Adrenal gland (tissue), 5 donors: ENCODE measurements around the gene CD2AP.

Experiments
- CTCF ChIP-seq, 6 experiments: fragments of 450-650 bp in 4 of 6; fragments of 200-600 bp in 2 of 6; sonication (generic) in 1 of 6; IDR thresholded peaks; 1 replicate in 5 of 6; 2 replicates in 1 of 6; pipeline versions ENCODE4 v1.5.1 to v1.8.0; 2016 to 2021; ENCODE audit warnings: antibody characterized with exemption in 6 of 6, mild to moderate bottlenecking in 2 of 6, moderate library complexity in 1 of 6
- POLR2A ChIP-seq, 2 donors: fragments of 450-650 bp; IDR thresholded peaks; one replicate each; pipeline ENCODE4 v1.6.1; 2017; ENCODE audit warnings: antibody characterized with exemption in 2 of 2, mild to moderate bottlenecking in 2 of 2, moderate library complexity in 1 of 2
- donor health status: DM: no; HTN: no; CAD: no.

- TF ChIP-seq CTCF (IDR thresholded peaks at IDR 0.05): no peak
- TF ChIP-seq POLR2A (IDR thresholded peaks at IDR 0.05): no peak
Measured at GRCh38 chr6:47479874-47480273, 2.3 kb downstream of the CD2AP start.
